ENCODE data around the gene ARHGEF12.

GRCh38 chr11:120307476-120307875, 28.7 kb upstream of the ARHGEF12 start:
- TF ChIP-seq CTCF (IDR thresholded peaks at IDR 0.05) = no peak
- TF ChIP-seq POLR2A (IDR thresholded peaks at IDR 0.05) = no peak

Data from thyroid gland (tissue), 4 donors.